Mesothelial cell of epicardium (in vitro differentiated cells): ENCODE data around the gene TBC1D13. TPM values are rescaled to one million over a fixed set of nuclear protein-coding genes. Genes with fewer than 3 reads are reported as not detected.
A peak's percentile ranks its signal among the peaks of the same experiment; 100 is the strongest.

Experiments used
- DNase-seq, 2 experiments: peaks; one replicate each; pipeline ENCODE4 v3.0.0; 2021; ENCODE audit warnings: low spot score in 2 of 2; ENCODE audit not compliant: unreplicated experiment in 2 of 2
- H3K27ac Mint-ChIP-seq: 2 replicates; pipeline ENCODE4 v1.8.0; 2021; ENCODE audit warnings: mixed read lengths
- H3K27me3 Mint-ChIP-seq: 2 replicates; pipeline ENCODE4 v1.8.0; 2021; ENCODE audit warnings: low read depth, mixed read lengths
- H3K36me3 Mint-ChIP-seq: 2 replicates; pipeline ENCODE4 v1.8.0; 2021; ENCODE audit warnings: mixed read lengths
- H3K4me1 Mint-ChIP-seq: 2 replicates; pipeline ENCODE4 v1.8.0; 2021; ENCODE audit warnings: mixed read lengths
- H3K4me3 Mint-ChIP-seq: 2 replicates; pipeline ENCODE4 v1.8.0; 2021; ENCODE audit warnings: mild to moderate bottlenecking, moderate library complexity, mixed read lengths
- H3K9me3 Mint-ChIP-seq: 2 replicates; pipeline ENCODE4 v1.8.0; 2021; ENCODE audit warnings: mixed read lengths
- total RNA-seq: library from RNA; stranded (reverse); gene quantifications from 3 replicates; pipeline ENCODE4 v1.2.1, GENCODE V29; 2021
- TF ChIP-seq, protein P1 (sequence below): fragments of 200-600 bp; sonication (generic); IDR thresholded peaks from one replicate; pipeline ENCODE4 v1.5.0; 2021; ENCODE audit warnings: antibody characterized with exemption; ENCODE audit not compliant: unreplicated experiment

Gene TBC1D13, protein sequence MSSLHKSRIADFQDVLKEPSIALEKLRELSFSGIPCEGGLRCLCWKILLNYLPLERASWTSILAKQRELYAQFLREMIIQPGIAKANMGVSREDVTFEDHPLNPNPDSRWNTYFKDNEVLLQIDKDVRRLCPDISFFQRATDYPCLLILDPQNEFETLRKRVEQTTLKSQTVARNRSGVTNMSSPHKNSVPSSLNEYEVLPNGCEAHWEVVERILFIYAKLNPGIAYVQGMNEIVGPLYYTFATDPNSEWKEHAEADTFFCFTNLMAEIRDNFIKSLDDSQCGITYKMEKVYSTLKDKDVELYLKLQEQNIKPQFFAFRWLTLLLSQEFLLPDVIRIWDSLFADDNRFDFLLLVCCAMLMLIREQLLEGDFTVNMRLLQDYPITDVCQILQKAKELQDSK
- 34.9 to 37.8 TPM (median 35.4 TPM) in 3 replicates for total RNA-seq

DNA sequence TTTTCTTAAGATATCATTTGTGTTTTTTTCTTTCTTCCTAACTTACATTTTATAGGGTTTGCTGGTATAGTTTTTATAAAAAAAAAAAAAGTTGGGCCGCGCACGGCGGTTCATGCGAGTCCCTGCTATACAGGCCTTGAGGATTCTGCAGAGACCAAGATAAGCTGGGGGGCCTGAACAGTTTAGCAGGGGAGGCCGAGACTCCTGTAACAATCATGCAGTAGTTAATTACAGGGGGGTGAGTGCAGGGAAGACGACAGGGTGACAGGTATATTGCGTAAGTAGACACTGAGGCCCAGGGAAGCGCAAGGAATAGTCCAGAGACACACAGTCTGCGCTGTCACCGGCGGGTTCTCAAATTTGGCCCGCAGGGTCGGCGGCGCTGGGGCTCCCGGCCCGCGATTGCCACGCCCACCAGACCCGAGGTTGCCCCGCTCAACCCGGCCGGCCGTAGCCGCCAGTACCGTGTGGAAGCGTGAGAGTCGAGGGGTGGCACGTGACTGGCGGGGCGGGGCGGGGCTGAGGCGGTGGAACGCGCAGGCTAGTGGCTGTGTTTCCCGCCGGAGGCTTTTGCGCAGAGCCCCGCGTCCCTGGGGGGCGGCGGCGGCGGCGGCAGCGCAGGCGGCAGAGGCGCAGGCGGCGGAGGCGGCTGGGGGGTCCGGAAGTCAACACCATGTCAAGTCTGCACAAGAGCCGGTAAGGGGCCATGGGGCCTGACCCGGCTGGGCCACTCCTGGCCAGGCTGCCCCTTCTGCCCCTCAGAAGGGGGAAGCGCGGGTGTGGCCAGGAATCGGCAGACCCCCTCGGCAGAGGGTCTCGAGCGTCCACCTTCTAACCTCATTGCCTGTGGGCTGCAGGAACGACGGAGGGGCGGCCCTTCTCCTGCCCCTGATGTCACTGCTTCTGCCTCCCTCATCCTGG lies at the start of gene TBC1D13:
Gene TBC1D13, plus strand, starts transcription at position 573 of the 921 bp plus-strand sequence. Its CDS starts 101 bp downstream, at position 674.
- Mint-ChIP-seq H3K27me3 (no peaks in the 10 kb centered on the region), H3K36me3 (no peaks in the 10 kb centered on the region), H3K4me3 (peak within 1 kb of the TSS; percentile 95), H3K9me3 (no peaks in the 10 kb centered on the region), H3K27ac (peak within 1 kb of the TSS; percentile 95), H3K4me1 (peaks cover 8% of the 10 kb centered on the region)
- DNase-seq: peak; percentile 80 to 90
- TF ChIP-seq, protein P1, sequence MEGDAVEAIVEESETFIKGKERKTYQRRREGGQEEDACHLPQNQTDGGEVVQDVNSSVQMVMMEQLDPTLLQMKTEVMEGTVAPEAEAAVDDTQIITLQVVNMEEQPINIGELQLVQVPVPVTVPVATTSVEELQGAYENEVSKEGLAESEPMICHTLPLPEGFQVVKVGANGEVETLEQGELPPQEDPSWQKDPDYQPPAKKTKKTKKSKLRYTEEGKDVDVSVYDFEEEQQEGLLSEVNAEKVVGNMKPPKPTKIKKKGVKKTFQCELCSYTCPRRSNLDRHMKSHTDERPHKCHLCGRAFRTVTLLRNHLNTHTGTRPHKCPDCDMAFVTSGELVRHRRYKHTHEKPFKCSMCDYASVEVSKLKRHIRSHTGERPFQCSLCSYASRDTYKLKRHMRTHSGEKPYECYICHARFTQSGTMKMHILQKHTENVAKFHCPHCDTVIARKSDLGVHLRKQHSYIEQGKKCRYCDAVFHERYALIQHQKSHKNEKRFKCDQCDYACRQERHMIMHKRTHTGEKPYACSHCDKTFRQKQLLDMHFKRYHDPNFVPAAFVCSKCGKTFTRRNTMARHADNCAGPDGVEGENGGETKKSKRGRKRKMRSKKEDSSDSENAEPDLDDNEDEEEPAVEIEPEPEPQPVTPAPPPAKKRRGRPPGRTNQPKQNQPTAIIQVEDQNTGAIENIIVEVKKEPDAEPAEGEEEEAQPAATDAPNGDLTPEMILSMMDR: no peak

DNA sequence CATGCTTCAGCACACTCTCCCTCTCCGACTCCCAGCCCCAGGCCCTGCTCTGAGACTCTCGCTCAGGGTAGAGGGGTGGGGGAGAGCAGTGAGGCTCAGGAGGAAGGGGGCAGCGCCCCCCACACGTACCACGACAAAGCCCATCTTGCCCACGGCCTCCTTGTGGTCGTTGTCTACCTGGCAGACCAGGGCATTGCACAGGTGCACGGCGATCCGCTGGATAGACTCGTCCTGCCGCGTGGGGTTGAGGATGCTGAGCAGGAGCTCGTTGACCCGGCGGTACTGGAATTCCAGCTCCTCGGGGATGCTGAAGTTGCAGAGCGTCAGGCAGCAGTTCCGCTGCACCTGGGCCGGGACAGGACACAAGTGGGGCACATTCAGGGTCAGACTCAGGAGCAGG lies 44.7 kb upstream of the TBC1D13 start:
- Mint-ChIP-seq H3K4me3 (no peak overlapping the region), H3K27me3 (no peaks in the 10 kb centered on the region), H3K9me3 (no peaks in the 10 kb centered on the region), H3K36me3 (peaks cover 23% of the 10 kb centered on the region), H3K4me1 (no peaks in the 10 kb centered on the region), H3K27ac (no peak overlapping the region)
- TF ChIP-seq, protein P1: no peak
- no peak for DNase-seq

DNA sequence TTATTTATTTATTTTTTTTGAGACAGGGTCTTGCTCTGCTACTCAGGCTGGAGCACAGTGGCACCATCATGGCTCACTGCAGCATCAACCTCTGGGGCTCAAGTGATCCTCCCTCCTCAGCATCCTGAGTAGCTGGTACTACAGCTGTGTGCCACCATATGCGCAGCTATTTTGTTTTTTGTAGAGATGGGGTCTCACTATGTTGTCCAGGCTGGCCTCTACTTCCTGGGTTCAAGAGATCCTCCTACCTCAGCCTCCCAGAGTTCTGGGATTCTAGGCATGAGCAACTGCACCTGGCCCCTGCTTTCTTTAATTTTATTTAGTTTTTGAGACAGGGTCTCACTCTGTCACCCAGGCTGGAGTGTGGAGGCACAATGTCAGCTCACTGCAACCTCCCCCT lies 43.6 kb upstream of the TBC1D13 start:
- TF ChIP-seq, protein P1: no peak
- H3K9me3 Mint-ChIP-seq: no peaks in the 10 kb centered on the region
- no peak overlapping the region for H3K4me3 Mint-ChIP-seq
- no peaks in the 10 kb centered on the region for H3K4me1 Mint-ChIP-seq
- DNase-seq: no peak
- H3K27ac Mint-ChIP-seq: no peak overlapping the region
- no peaks in the 10 kb centered on the region for H3K27me3 Mint-ChIP-seq
- peaks cover 20% of the 10 kb centered on the region for H3K36me3 Mint-ChIP-seq

DNA sequence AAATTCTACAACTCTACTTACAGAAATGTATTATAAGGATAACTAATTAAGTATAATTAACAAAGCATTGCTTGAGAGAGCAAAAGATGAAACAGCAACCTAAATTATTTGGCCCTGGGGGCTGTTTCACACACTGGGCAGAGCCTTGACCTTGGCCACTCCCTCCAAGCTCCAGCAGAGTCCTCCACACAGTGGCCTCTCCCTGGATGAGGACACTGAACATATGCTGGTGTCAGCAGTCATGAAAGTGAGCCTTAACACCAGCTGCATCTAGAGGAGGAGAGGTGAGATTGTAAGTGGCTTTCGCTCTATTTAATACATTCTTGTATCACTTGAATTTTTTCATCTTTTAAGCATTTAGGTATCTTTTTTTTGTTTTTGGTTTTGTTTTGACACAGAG lies 39.8 kb upstream of the TBC1D13 start:
- H3K27ac Mint-ChIP-seq: no peak overlapping the region
- H3K27me3 Mint-ChIP-seq: no peaks in the 10 kb centered on the region
- no peaks in the 10 kb centered on the region for H3K4me1 Mint-ChIP-seq
- H3K9me3 Mint-ChIP-seq: no peaks in the 10 kb centered on the region
- H3K4me3 Mint-ChIP-seq: no peak overlapping the region
- DNase-seq: no peak
- TF ChIP-seq, protein P1: no peak
- H3K36me3 Mint-ChIP-seq: peaks cover 9% of the 10 kb centered on the region

DNA sequence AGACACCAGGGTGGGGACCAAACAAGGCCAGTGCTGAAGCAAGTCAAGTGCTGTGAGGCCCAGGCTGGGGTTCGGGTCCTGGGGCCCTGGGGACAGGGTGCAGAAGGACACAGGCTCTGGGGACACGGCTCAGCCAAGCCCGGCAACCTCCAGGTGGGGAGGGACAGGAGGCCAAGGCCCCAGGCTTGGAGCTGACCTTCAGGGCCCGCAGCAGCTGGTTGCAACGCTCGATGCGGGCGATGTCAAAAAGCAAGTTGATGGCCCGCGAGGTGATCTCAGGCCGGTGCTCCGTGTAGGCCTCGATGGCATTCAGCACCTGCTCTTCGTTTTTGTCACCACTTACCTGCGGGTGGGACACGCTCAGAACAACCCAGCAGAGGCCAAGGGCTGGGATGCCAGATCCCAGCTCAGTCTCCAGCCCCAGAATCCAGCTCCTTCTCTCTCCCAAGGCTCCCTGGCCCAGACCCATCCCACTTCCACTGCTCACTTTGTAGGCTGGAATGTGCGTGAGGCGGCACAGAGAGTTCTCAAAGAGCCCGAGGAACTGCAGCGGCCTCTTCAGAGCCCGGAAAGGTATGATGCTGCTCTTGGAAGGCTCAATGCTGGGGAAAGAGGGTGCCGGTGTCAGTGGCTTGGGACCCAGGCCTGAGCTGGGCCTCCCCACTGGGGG lies 36.0 kb upstream of the TBC1D13 start:
- Mint-ChIP-seq H3K36me3 (peaks cover 6% of the 10 kb centered on the region), H3K4me1 (no peaks in the 10 kb centered on the region), H3K4me3 (no peak overlapping the region), H3K27ac (no peak overlapping the region), H3K27me3 (no peaks in the 10 kb centered on the region), H3K9me3 (no peaks in the 10 kb centered on the region)
- TF ChIP-seq, protein P1: no peak
- DNase-seq: no peak
